Measurements from ENCODE around the gene AFMID. TPM values are rescaled to one million over a fixed set of nuclear protein-coding genes. Genes with fewer than 3 reads are reported as not detected.

AFMID gene
- total RNA-seq, 1 experiment from 2014 or later: 22.2 TPM

- ChIA-PET CTCF (interaction anchor here (0.6 kb wide), 1 partner anchor 47 kb away, joined by 3 read pairs; no protein-coding TSS in a partner anchor), POLR2A (interaction anchor here (0.6 kb wide), 1 partner anchor 50 kb away, joined by 4 read pairs; no protein-coding TSS in a partner anchor)
- BruUV-seq (replicated peaks): no TSS peak
- intact Hi-C loops (cut with micrococcal nuclease): no loop called here
- no peaks in the 10 kb centered on the region for H3K9me3 Mint-ChIP-seq (ENCODE audit: unreplicated experiment)
- no peak for TF ChIP-seq CTCF (IDR thresholded peaks at IDR 0.05; ENCODE audit: unreplicated experiment)
- peaks cover 6% of the 10 kb centered on the region for H3K36me3 Mint-ChIP-seq (ENCODE audit: insufficient read depth, unreplicated experiment)
- no peaks in the 10 kb centered on the region for H3K27me3 Mint-ChIP-seq (ENCODE audit: insufficient read depth, unreplicated experiment)
- no peak for DNase-seq (ENCODE audit: unreplicated experiment)
- H3K4me3 Mint-ChIP-seq (ENCODE audit: unreplicated experiment): no peak overlapping the region
- peaks cover 4% of the 10 kb centered on the region for H3K4me1 Mint-ChIP-seq (ENCODE audit: insufficient read depth, unreplicated experiment)
- H3K27ac Mint-ChIP-seq (ENCODE audit: low read depth, unreplicated experiment): no peak overlapping the region
Measured at GRCh38 chr17:78242024-78242742, 55.0 kb downstream of the AFMID start.

GRCh38 chr17:78247304-78247703 is 60.1 kb downstream of the AFMID start:
- BruUV-seq (replicated peaks): no TSS peak
- intact Hi-C loops (cut with micrococcal nuclease): no loop called here
- no peak overlapping the region for H3K4me3 Mint-ChIP-seq (ENCODE audit: unreplicated experiment)
- no peak for DNase-seq (ENCODE audit: unreplicated experiment)
- CTCF ChIA-PET: interaction anchor here (1.2 kb wide), 1 partner anchor 131 kb away, joined by 6 read pairs; the partner anchor contains the start of gene PGS1
- TF ChIP-seq CTCF (IDR thresholded peaks at IDR 0.05; ENCODE audit: unreplicated experiment): no peak
- POLR2A ChIA-PET: no interaction called here
- H3K9me3 Mint-ChIP-seq (ENCODE audit: unreplicated experiment): no peaks in the 10 kb centered on the region
- no peaks in the 10 kb centered on the region for H3K27me3 Mint-ChIP-seq (ENCODE audit: insufficient read depth, unreplicated experiment)
- no peaks in the 10 kb centered on the region for H3K36me3 Mint-ChIP-seq (ENCODE audit: insufficient read depth, unreplicated experiment)
- no peak overlapping the region for H3K27ac Mint-ChIP-seq (ENCODE audit: low read depth, unreplicated experiment)
- H3K4me1 Mint-ChIP-seq (ENCODE audit: insufficient read depth, unreplicated experiment): peaks cover 6% of the 10 kb centered on the region

- ChIA-PET POLR2A (no interaction called here), CTCF (interaction anchor here (0.6 to 5.0 kb wide), 7 partner anchors 10 to 496 kb away, joined by 3 to 54 read pairs (median 5); partner anchors contain the start of gene PGS1)
- Mint-ChIP-seq H3K4me3 (ENCODE audit: unreplicated experiment) (no peak overlapping the region), H3K27me3 (ENCODE audit: insufficient read depth, unreplicated experiment) (no peaks in the 10 kb centered on the region), H3K27ac (ENCODE audit: low read depth, unreplicated experiment) (no peak overlapping the region), H3K9me3 (ENCODE audit: unreplicated experiment) (no peaks in the 10 kb centered on the region), H3K4me1 (ENCODE audit: insufficient read depth, unreplicated experiment) (peaks cover 6% of the 10 kb centered on the region), H3K36me3 (ENCODE audit: insufficient read depth, unreplicated experiment) (no peaks in the 10 kb centered on the region)
- no TSS peak for BruUV-seq (replicated peaks)
- intact Hi-C loops (cut with micrococcal nuclease): no loop called here
- no peak for DNase-seq (ENCODE audit: unreplicated experiment)
- no peak for TF ChIP-seq CTCF (IDR thresholded peaks at IDR 0.05; ENCODE audit: unreplicated experiment)
Measured at GRCh38 chr17:78248051-78248914, 61.1 kb downstream of the AFMID start.
